Activated CD4-positive, alpha-beta T cell treated with anti-CD3 and anti-CD28 coated beads, Interleukin-2, Interleukin-6, amounts not matched to agents 100 ng/mL and 50 ng/mL, durations not matched to agents 16 hours and 8 hours (primary cell): Measurements from ENCODE around the gene C5AR2.
"Not testable (repeated sequence)": the region's sequence is repeated elsewhere in the genome, so short reads cannot be mapped to it uniquely, and the experiment has no call there.

Experiments used
- DNase-seq: peaks from one replicate; pipeline ENCODE4 v3.0.0-alpha.2; 2020

C5AR2 gene

GRCh38 chr19:47365455-47365854 is 33.5 kb downstream of the C5AR2 start:
- DNase-seq = not testable (repeated sequence)

- DNase-seq = no peak
These were observed 38.2 kb downstream of the C5AR2 start for GRCh38 chr19:47370045-47370611.

GRCh38 chr19:47371261-47371660 is 39.3 kb downstream of the C5AR2 start:
- DNase-seq = no peak

- no peak for DNase-seq
These were observed 40.6 kb downstream of the C5AR2 start for GRCh38 chr19:47372603-47373002.

- DNase-seq = no peak
These were observed 41.6 kb downstream of the C5AR2 start for GRCh38 chr19:47373246-47374240.

GRCh38 chr19:47374876-47375693 is 43.1 kb downstream of the C5AR2 start:
- DNase-seq = no peak

GRCh38 chr19:47375694-47376588 is 44.0 kb downstream of the C5AR2 start:
- no peak for DNase-seq

GRCh38 chr19:47376589-47377144 is 44.7 kb downstream of the C5AR2 start:
- DNase-seq = no peak

GRCh38 chr19:47377208-47377701 is 45.3 kb downstream of the C5AR2 start:
- DNase-seq = no peak

GRCh38 chr19:47377801-47378200 is 45.8 kb downstream of the C5AR2 start:
- DNase-seq = no peak

GRCh38 chr19:47378246-47378645 is 46.3 kb downstream of the C5AR2 start:
- no peak for DNase-seq

GRCh38 chr19:47379381-47379938 is 47.5 kb downstream of the C5AR2 start:
- no peak for DNase-seq

GRCh38 chr19:47380559-47380958 is 48.6 kb downstream of the C5AR2 start:
- DNase-seq = no peak

- no peak for DNase-seq
These were observed 49.1 kb downstream of the C5AR2 start for GRCh38 chr19:47381121-47381520.

- DNase-seq = peak; percentile 26
These were observed 49.8 kb downstream of the C5AR2 start for GRCh38 chr19:47381653-47382279.

- not testable (repeated sequence) for DNase-seq
These were observed 51.9 kb downstream of the C5AR2 start for GRCh38 chr19:47383890-47384289.

GRCh38 chr19:47384533-47384932 is 52.6 kb downstream of the C5AR2 start:
- DNase-seq = not testable (repeated sequence)

GRCh38 chr19:47386582-47386981 is 54.6 kb downstream of the C5AR2 start:
- not testable (repeated sequence) for DNase-seq

- DNase-seq = not testable (repeated sequence)
These were observed 55.6 kb downstream of the C5AR2 start for GRCh38 chr19:47387623-47388022.

- DNase-seq = not testable (repeated sequence)
These were observed 56.7 kb downstream of the C5AR2 start for GRCh38 chr19:47388721-47389120.

GRCh38 chr19:47389150-47389556 is 57.2 kb downstream of the C5AR2 start:
- no peak for DNase-seq
